OCI-M2 (cell line): ENCODE results near the gene ARHGAP11B.
"Not testable (repeated sequence)": the region's sequence is repeated elsewhere in the genome, so short reads cannot be mapped to it uniquely, and the experiment has no call there.

Experiments
- DNase-seq: peaks from one replicate; lab custom pipeline; 2025; ENCODE audit not compliant: unreplicated experiment; lab: John Stamatoyannopoulos, UW

Gene ARHGAP11B

DNA sequence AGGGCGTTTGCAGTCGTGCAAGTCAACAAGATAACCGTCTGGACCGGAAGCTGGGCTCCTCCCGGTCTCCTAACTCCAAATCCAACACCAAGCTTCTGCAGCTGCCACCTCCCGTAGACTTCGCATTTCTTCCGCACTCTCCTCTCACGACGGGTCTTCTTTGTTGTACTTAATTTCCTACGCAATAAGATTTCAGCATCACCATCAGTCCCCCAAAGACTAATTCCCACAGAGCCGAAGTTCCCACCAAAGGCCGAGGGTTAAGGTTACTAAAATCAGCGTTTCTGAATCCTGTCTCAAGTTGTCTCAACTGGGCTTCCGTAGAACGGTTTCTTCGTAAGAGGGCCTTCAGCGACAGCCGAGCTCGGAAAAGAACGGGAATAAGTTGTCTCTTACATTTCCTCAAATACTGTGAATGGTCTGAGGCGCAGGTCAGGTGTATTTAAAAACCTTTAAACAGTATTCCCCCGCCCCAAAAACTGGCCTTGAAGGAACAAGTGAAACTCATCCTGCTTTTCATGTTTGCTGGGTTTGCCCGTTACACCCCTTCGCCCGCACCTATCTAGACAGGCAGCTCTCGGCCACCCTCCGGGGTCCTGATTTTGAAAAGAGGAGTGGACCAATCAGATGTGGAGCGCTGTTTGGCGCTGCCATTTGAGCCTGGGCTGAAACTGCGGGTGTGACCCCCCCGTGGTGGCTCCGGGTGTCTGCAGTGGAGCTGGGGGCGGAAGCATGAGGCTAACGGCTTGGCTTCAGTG lies at the start of gene ARHGAP11B:
TSS of gene ARHGAP11B (plus strand) at position 693 of the 758 bp plus-strand sequence.
- DNase-seq, result not testable (repeated sequence)

DNA sequence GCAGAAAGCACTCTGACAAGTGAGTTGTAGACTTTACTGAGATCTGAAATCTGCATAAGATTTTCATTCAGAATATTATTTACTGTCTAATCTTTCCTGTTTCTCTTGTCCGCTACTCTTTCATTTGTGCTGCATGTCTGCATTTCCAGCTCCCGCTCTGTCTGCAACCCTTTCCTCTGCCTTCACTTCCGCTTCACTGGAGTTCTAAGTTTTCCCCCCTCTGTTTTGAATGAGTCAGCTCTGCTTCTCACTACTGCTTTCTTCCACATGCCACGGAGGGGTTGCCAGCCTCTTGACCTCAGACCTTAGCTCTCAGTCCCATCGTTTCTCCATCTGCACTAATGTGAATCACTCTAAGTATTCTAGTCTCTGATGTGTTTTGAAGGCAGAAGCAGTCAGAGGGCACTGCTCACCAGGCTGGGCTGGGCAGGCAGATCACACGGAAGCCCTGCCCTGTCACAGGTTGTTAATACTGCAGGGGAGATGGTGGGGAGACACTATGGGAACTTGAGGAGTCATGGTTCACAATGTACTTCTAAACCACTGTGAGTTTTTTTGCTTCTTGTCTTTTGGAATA lies 46.4 kb upstream of the ARHGAP11B start:
- not testable (repeated sequence) for DNase-seq

DNA sequence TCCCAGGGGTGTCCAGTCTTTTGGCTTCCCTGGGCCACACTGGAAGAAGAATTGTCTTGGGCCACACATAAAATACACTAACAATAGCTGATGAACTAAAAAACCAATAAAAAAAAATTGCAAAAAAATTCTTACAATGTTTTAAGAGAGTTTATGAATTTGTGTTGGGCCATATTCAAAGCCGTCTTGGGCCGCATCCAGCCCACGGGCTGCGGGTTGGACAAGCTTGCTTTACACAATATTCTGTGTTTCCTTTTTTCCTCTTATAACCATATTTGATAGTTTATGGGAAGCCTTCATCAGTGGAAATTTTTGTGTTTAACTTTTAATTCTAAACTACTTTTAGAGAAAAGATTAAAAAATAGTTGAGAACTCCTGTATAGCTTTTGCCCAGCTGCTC lies 45.2 kb upstream of the ARHGAP11B start:
- DNase-seq, result not testable (repeated sequence)

DNA sequence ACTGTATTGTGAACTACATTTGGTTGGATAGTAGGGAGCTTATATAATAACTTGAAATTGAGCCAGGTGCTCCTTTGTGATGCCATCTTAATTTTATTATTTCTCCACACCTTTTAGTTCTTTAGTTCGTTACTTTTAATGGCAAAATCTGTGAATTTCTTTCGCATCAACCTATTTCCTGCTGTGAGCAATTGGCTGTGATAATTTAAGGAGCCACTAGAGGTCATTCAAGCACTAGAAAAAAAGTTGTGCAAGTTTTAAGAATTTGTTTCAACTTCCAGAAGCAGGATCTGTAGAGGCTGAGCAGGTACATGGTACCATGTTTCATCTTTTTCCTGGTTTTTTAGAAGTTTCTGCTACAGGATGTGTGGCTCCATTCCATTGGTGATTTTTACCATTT lies 27.0 kb upstream of the ARHGAP11B start:
- DNase-seq, result not testable (repeated sequence)

DNA sequence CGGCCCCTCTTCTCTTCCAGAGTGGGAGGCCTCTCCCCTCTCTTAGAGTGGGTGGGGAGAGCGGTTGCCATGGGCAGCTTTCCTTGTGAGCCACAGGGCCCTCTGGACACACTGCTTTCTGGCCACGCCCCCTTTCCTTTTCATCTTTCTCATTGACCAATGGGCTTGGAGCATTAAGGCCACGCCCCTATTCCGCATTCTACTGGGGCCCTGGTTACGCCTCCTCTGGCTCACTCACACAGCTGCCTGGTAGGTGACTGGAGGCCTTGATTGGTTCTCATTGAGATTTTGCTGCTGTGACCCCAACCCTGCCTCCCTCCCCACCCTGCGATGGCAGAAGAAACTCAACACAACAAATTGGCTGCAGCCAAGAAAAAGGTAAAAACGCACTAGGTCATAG lies 22.1 kb upstream of the ARHGAP11B start, which contains the start of gene GOLGA8H:
TSS of gene GOLGA8H (plus strand) at position 233 of the 400 bp plus-strand sequence. CDS start at position 331, 98 bp downstream.
- DNase-seq, result not testable (repeated sequence)

DNA sequence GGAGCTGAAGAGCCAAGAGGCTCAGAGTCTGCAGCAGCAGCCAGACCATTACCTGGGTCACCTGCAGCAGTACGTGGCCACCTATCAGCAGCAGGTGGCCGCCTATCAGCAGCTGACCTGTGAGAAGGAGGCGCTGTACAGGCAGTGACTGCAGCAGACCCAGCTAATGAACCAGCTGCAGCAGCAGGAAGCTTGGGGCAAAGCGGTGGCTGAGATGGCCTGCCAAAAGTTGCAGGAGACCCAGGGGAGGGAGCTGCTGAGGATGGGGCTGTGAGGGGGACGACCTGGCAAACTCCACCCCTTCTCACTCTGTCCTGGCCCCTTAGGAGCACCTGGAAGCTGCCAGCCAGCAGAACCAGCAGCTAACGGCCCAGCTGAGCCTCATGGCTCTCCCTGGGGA lies 13.7 kb upstream of the ARHGAP11B start:
- not testable (repeated sequence) for DNase-seq

DNA sequence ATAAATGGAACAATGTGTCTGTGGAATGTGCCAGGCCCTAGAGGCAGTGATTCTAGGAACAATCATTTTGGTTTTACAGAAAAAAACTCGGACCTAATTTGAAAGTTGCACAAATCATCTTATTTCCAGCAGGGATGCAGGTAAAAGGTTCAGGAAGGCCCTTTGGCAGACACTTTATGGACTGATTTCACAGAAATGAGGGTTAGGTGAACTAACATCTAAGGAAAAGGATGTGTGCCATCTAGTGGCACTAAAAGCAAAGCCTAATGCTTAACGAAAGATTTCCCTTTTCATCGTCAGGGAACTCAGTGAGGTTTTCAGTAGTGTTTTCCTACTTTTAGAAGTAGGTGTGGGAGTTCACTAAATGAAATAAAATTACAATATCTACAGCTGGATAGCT lies 4.6 kb upstream of the ARHGAP11B start:
- not testable (repeated sequence) for DNase-seq

DNA sequence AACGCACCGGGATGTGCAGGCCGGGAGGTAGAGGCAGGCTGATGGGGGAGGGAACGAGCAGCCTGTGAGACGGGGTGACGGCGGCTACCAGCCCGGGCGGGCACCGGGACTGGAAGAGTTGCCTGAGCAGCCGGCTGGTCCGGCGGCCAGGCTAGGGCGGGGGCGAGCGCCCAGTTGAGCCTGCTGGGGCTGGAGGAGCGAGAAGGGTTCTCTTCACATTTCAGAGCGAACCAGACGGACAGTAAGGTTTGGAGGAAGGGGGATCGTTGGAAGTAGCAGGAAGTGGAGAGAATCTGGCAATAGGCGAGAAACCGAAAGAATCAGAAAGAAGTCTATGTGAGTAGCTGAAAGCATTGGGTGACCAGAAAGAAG lies 252 bp downstream of the ARHGAP11B start:
- not testable (repeated sequence) for DNase-seq

DNA sequence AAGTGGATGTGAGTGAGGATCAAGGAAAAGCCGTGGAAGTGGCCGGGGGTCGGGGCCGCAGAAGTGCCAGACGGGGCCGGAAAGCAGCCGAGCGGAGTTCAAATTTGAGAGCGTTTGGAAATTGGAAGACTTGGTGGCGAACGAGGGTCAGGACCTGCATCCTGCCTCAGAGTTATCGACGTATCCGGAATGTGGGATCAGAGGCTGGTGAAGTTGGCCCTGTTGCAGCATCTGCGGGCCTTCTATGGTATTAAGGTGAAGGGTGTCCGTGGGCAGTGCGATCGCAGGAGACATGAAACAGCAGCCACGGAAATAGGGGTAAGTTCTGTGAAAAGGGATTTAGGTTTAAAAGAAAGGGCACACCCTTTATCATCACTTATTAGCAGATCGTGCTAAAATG lies 704 bp downstream of the ARHGAP11B start:
- not testable (repeated sequence) for DNase-seq

DNA sequence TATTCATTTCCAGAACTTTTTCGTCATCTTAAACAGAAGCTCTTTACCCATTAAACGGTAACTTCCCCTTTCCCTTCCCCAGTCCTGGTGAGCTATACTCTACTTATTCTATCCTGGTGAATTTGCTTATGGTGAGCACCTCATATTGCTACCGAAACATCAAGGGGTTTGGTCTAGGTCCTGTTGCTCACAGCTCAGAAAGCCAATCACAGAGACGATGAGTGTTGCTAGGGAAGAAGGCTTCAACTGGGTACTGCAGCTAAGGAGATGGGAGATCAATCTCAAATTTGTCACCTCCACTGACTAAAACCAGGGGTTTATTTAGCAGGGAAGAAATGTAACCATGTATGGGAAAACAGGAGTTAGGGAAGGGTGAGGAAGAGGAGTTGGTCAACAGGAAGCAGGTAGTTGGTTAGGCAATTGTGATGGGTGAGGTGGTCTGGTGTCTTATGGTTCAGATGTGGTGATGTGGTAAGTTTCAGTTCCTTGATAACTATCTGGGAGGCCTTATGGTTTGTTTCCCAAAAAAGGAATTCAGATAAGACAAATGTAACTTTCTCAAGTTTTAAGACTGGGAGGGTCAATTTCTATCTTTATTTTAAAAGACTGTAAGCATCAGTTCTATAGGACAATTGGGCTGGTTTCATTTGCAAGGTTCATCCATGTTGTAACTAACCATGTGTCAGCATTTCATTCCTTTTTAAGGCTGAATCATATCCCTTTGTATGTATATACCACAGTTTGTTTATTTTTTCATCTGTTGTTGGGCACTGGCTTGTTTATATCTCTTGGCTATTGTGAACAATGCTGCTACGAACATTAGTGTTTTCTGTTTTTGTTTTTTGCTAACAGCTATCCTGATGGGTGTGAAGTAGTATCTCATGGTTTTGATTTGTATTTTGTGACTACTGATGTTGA lies 24.3 kb downstream of the ARHGAP11B start:
- no peak for DNase-seq

DNA sequence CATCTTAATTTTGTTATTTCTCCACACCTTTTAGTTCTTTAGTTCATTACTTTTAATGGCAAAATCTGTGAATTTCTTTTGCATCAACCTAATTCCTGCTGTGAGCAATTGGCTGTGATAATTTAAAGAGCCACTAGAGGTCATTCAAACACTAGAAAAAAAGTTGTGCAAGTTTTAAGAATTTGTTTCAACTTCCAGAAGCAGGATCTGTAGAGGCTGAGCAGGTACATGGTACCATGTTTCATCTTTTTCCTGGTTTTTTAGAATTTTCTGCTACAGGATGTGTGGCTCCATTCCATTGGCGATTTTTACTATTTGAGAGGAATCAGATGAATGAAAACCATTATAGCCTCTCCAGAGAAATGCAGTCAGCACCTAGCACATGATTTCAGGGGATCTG lies 35.2 kb downstream of the ARHGAP11B start:
- DNase-seq, result not testable (repeated sequence)

DNA sequence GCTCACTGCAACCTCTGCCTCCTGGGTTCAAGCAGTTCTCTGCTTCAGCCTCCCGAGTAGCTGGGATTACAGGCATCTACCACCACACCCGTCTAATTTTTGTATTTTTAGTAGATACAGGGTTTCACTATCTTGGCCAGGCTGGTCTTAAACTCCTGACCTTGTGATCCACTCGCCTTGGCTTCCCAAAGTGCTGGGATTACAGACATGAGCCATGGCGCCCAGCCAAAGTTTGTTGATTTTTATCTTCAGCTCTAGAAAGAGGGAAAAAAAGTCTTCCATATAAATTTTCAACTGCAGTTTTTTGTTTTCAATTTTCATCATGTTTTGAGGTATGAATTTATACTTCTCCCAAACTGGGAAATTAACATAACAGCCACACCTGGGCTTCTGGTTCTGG lies 43.7 kb downstream of the ARHGAP11B start:
- not testable (repeated sequence) for DNase-seq

DNA sequence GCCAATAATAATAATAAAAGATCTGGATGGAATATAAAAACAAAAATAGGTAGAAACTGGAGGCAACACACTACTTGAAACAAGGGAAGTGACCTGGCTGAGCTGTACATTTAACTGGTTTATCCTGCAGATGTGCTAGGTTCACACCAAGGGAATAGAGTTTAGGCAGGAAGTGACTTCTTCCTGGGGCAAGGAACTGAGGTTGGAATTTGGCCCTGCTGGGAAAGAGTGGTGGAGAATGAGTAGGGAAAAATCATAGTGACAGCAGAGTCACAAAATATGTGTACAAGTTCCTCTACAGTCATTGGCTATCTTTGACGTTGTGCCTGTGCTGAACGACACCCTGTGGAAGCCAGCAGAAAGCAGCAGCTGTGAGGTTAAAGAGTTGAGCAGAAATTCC lies 44.1 kb downstream of the ARHGAP11B start:
- DNase-seq, result no peak

DNA sequence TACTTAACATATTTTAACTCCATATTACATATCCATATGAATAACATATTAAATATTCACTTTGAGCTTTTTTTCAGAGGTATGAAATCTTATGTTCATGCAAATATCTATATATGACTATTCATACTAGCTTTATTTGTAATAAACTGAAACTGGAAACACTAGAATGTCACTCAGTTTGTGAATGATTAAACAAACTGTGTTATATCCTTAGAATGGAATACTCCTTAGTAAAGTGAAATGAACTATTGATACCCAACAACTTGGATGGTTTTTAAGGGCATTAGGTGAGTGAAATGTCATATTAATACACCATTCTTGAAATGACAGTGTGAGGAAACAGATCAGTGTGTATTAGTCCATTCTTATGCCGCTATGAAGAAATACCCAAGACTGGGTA lies 45.4 kb downstream of the ARHGAP11B start:
- DNase-seq, result no peak

DNA sequence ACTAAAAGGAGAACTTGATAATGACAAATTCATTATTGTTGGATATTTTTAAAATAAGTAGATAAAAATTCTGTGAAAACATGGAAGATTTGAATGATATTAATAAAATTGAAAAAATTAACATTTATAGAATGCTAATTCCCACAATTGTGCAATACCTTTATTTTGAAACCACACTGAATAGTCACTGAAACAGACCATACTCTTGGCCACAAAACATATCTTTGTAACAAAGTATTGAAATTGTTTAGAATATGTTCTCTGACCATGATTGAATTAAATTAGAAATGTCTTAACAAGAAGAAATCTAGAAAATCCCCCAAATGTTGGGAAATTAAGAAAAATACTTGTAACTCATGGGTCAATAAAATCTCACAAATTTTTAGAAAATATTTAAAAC lies 49.2 kb downstream of the ARHGAP11B start:
- DNase-seq, result no peak

DNA sequence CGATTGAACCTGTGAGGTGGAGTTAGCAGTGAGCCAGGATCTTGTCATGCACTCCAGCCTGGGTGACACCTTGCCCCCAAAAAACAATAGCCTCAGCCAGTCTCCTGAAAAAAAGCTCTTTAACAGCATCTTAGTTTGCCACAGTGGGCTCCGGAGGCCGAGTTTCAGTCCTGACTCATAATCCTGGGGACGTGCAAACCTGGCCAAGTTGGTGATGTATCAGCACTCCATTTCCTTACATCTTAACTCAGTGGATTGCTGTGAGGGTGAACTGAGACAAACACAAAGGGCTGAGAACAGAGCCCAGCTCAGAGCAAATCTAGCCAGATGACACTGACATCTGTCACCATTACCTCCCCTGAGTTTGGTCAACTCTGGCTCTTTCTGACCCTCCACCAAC lies 50.0 kb downstream of the ARHGAP11B start:
- DNase-seq, result not testable (repeated sequence)

DNA sequence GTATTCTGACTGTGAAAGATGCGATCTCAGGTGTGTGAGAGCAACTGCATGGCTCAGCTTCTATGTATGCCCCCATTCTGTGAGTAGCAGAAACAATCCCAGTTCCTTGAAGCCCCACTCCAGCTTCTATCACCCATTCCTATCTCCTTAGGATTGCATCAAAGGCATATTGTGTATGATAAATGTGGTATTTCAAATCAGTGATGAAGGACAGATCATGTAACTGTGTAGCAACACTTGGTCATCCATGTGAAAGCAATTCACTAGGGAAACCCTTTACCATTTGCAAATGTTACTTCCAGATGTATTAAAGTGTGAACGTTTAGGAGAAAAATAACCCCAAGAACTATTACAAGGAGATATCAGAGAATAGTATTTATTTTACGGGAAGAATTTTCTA lies 55.1 kb downstream of the ARHGAP11B start:
- DNase-seq, result not testable (repeated sequence)

DNA sequence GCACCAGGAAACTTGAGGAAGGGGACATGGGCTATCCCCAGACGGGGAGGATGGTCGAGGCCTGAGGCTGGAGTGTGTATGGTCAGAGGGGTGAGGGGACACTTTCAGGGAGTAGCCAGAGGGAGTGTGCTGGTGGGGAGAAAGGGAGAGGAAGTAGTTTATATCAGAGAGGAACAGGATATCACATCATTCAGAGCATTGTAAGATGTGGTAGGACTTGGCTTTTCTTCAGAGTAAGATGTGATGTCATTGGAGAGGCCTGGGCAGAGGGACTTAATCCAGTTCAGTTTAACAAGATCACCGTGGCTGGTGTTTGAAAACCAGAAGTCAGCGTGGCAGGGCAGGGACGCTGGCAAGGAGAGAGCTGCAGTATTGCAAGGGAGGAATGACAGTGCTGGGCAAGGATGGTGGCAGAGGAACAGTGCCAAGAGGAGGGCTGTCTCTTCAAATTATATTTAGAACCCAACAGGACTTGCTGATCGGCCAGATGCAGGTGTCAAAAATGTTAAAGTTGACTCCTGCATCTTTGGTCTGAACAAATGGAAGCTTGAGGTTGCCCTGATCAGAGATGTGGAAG lies 59.9 kb downstream of the ARHGAP11B start:
- not testable (repeated sequence) for DNase-seq

DNA sequence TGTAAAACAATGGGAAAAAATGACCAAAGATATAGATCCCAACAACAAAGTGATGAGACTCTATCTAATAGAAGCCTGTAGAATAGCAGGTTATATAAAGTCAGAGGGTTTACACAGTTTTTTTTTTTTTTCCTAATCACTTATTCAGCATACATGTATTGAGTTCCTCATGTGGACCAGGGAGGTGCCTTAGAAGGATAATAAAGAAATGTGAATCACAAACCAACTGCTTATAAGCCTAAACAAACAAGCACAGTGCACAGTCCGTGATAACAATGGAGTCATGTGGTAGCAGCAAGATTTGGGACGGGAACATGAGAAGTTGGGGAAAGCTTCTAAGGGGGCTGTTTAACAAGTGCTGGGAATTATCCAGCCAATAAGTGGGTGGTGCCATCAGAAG lies 60.7 kb downstream of the ARHGAP11B start:
- DNase-seq, result not testable (repeated sequence)
